Natural killer cell (primary cell): ENCODE measurements around the gene CASKIN2. TPM values are rescaled to one million over a fixed set of nuclear protein-coding genes. Genes with fewer than 3 reads are reported as not detected.
A peak's percentile ranks its signal among the peaks of the same experiment; 100 is the strongest.

Source experiments
- ATAC-seq, 3 donors: fragments of 150-1000 bp in 2 of 3; fragments of 200-7000 bp in 1 of 3; cut with Tn5 transposase; 1 replicate in 1 of 3; 2 replicates in 2 of 3; pipeline ENCODE4 v1.10.0; 2021; ENCODE audit warnings: mild to moderate bottlenecking in 2 of 3, moderate library complexity in 2 of 3
- DNase-seq, 2 donors: peaks; one replicate each; pipeline versions ENCODE4 v3.0.0 to v3.0.0-alpha.2; 2013 to 2021; ENCODE audit warnings: mixed read lengths in 1 of 2
- H3K27ac ChIP-seq: one replicate; pipeline ENCODE4 v1.5.1; 2013; ENCODE audit warnings: mild to moderate bottlenecking, low read length
- H3K27me3 ChIP-seq: one replicate; pipeline ENCODE4 v1.6.1; 2013; ENCODE audit warnings: low read length; ENCODE audit not compliant: control insufficient read depth, insufficient read depth
- H3K36me3 ChIP-seq: one replicate; pipeline ENCODE4 v1.6.1; 2013; ENCODE audit warnings: low read length; ENCODE audit not compliant: control insufficient read depth, insufficient read depth
- H3K4me1 ChIP-seq: one replicate; pipeline ENCODE4 v1.6.1; 2013; ENCODE audit warnings: low read length; ENCODE audit not compliant: control insufficient read depth, insufficient read depth
- H3K4me3 ChIP-seq: one replicate; pipeline ENCODE4 v1.5.1; 2013; ENCODE audit warnings: low read length
- H3K9me3 ChIP-seq: one replicate; pipeline ENCODE4 v1.6.1; 2013; ENCODE audit warnings: low read length; ENCODE audit not compliant: control insufficient read depth, insufficient read depth
- H3K27ac Mint-ChIP-seq, 2 donors: one replicate each; pipeline ENCODE4 v1.8.0; 2022; ENCODE audit warnings: mild to moderate bottlenecking in 2 of 2, mixed read lengths in 2 of 2, moderate library complexity in 1 of 2
- H3K27me3 Mint-ChIP-seq, 2 donors: one replicate each; pipeline ENCODE4 v1.8.0; 2022; ENCODE audit warnings: low read depth in 2 of 2, mixed read lengths in 2 of 2
- H3K36me3 Mint-ChIP-seq: one replicate; pipeline ENCODE4 v1.8.0; 2022; ENCODE audit warnings: mixed read lengths
- H3K4me1 Mint-ChIP-seq, 2 donors: one replicate each; pipeline ENCODE4 v1.8.0; 2022; ENCODE audit warnings: mixed read lengths in 2 of 2
- H3K4me3 Mint-ChIP-seq: one replicate; pipeline ENCODE4 v1.8.0; 2022; ENCODE audit warnings: mild to moderate bottlenecking, moderate library complexity, mixed read lengths
- H3K9me3 Mint-ChIP-seq, 2 donors: one replicate each; pipeline ENCODE4 v1.8.0; 2022; ENCODE audit warnings: mixed read lengths in 2 of 2
- WGBS: methylation state at CpG from one replicate; pipeline ENCODE4 v1.1.7; 2013; ENCODE audit warnings: missing lambda C conversion rate; ENCODE audit not compliant: insufficient coverage; 5-methylcytosine and 5-hydroxymethylcytosine counted together
- intact Hi-C: fragments of 100-400 bp; cut with micrococcal nuclease; formaldehyde crosslinking; loops from one replicate; pipeline ENCODE4 v1.14.2; 2022
- total RNA-seq, 4 donors: library from RNA; stranded (reverse); fragments of 120-200 nt in 1 of 4; gene quantifications; one replicate each; pipeline versions ENCODE4 v1.2.3 to v1.2.4, GENCODE V29; 2013 to 2022
- TF ChIP-seq, protein P1 (sequence below): fragments of 200-600 bp; IDR thresholded peaks from one replicate; pipeline ENCODE4 v1.8.0; 2022; ENCODE audit warnings: antibody characterized with exemption

Gene CASKIN2
- total RNA-seq, 3 donors from 2014 or later (not counting 1 experiment from before 2014, with no cell fraction given): 0.49 to 1.8 (median 1.7) TPM

DNA sequence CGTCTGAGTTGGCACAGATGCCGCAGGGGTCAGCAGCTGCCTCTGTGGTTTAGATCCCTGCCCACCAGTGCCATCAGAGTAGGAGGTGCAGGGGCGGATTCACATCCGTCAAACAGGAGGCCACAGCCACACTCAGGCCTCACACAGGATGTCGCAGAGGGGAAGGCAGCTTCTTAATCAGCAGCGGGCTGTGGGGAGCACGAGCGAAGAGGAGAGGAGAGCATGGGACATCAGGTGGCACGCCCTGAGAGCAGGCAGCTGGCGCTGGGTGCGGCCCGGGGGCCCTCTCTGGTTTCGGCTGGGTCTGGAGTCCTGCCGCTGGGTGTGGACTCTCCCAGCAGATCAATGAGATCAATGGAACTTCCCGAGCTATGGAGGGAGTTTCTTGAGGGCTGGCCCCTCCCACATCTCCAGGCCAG is 19.8 kb upstream of the CASKIN2 start:
- ATAC-seq (peak; percentile 93 to 95 (median 94)), DNase-seq (peak; percentile 70 to 81)
- Histone ChIP-seq H3K27ac (peak overlapping the region; percentile 83), H3K4me3 (peak overlapping the region; percentile 1), H3K9me3 (no peaks in the 10 kb centered on the region), H3K27me3 (no peaks in the 10 kb centered on the region), H3K36me3 (peaks cover 17% of the 10 kb centered on the region), H3K4me1 (peaks cover 42% of the 10 kb centered on the region)
- Mint-ChIP-seq H3K4me1 (peaks cover 33 to 61% of the 10 kb centered on the region in 2 donors), H3K4me3 (peak overlapping the region; percentile 88), H3K36me3 (no peaks in the 10 kb centered on the region), H3K9me3 (no peaks in the 10 kb centered on the region), H3K27me3 (no peaks in the 10 kb centered on the region), H3K27ac (peak overlapping the region; percentile 92 to 94)
- WGBS: 7% methylated on average over 15 of the region's 15 CpGs
- TF ChIP-seq, protein P1, sequence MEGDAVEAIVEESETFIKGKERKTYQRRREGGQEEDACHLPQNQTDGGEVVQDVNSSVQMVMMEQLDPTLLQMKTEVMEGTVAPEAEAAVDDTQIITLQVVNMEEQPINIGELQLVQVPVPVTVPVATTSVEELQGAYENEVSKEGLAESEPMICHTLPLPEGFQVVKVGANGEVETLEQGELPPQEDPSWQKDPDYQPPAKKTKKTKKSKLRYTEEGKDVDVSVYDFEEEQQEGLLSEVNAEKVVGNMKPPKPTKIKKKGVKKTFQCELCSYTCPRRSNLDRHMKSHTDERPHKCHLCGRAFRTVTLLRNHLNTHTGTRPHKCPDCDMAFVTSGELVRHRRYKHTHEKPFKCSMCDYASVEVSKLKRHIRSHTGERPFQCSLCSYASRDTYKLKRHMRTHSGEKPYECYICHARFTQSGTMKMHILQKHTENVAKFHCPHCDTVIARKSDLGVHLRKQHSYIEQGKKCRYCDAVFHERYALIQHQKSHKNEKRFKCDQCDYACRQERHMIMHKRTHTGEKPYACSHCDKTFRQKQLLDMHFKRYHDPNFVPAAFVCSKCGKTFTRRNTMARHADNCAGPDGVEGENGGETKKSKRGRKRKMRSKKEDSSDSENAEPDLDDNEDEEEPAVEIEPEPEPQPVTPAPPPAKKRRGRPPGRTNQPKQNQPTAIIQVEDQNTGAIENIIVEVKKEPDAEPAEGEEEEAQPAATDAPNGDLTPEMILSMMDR: no peak
- intact Hi-C loops: loop anchor here (1.0 to 5.0 kb wide), 2 partner anchors 10 to 52 kb away; partner anchors contain the start of genes LLGL2 and MYO15B

DNA sequence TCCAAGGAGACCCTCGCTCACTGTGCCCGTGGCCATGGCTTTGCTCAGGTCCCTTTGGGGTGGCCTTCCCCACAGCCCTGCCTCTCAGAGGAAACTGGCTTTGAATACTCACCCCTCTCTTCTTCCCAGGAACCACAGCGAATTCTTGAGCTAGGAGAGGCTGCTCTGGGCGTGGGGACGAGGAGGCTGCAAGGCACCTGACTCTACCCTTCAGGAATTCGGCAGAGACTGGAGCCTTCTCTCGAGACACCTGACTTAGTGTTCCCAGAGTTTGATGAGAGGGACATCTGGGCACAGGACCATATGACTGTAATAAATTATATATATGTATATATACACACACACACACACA is 16.4 kb upstream of the CASKIN2 start:
- TF ChIP-seq, protein P1: no peak

GRCh38 chr17:75530837-75531720 is 15.7 kb upstream of the CASKIN2 start:
- intact Hi-C loops: no loop called here
- H3K9me3 Mint-ChIP-seq: no peaks in the 10 kb centered on the region
- Histone ChIP-seq H3K27ac (no peak overlapping the region), H3K4me1 (peaks cover 47% of the 10 kb centered on the region), H3K4me3 (no peak overlapping the region), H3K27me3 (no peaks in the 10 kb centered on the region), H3K36me3 (peaks cover 11% of the 10 kb centered on the region), H3K9me3 (no peaks in the 10 kb centered on the region)
- H3K27ac Mint-ChIP-seq: peak overlapping the region in 1 of 2 donors; percentile 48
- peaks cover 33 to 65% of the 10 kb centered on the region in 2 donors for H3K4me1 Mint-ChIP-seq
- TF ChIP-seq, protein P1: no peak
- no peak for ATAC-seq
- WGBS: 96% methylated on average over 19 of the region's 19 CpGs
- H3K27me3 Mint-ChIP-seq: no peaks in the 10 kb centered on the region
- H3K4me3 Mint-ChIP-seq: no peak overlapping the region
- no peak for DNase-seq
- H3K36me3 Mint-ChIP-seq: no peaks in the 10 kb centered on the region

More for the DNA sequence above, 16.4 kb upstream of the CASKIN2 start:
- Histone ChIP-seq H3K27ac (no peak overlapping the region), H3K36me3 (peaks cover 11% of the 10 kb centered on the region), H3K4me1 (peaks cover 47% of the 10 kb centered on the region), H3K4me3 (no peak overlapping the region), H3K9me3 (no peaks in the 10 kb centered on the region), H3K27me3 (no peaks in the 10 kb centered on the region)
- 96% methylated on average over 6 of the region's 7 CpGs for WGBS
- intact Hi-C loops: no loop called here
- H3K9me3 Mint-ChIP-seq: no peaks in the 10 kb centered on the region
- peaks cover 27 to 64% of the 10 kb centered on the region in 2 donors for H3K4me1 Mint-ChIP-seq
- ATAC-seq: no peak
- H3K4me3 Mint-ChIP-seq: no peak overlapping the region
- DNase-seq: no peak
- H3K27ac Mint-ChIP-seq: peak overlapping the region in 1 of 2 donors; percentile 48
- no peaks in the 10 kb centered on the region for H3K27me3 Mint-ChIP-seq
- no peaks in the 10 kb centered on the region for H3K36me3 Mint-ChIP-seq
